Endothelial cell (in vitro differentiated cells): ENCODE measurements around the gene OSBP2. TPM values are rescaled to one million over a fixed set of nuclear protein-coding genes. Genes with fewer than 3 reads are reported as not detected.
A peak's percentile ranks its signal among the peaks of the same experiment; 100 is the strongest.

Source experiments
- DNase-seq: peaks from one replicate; pipeline ENCODE4 v3.0.0; 2021; ENCODE audit warnings: low spot score
- H3K27ac Mint-ChIP-seq: one replicate; pipeline ENCODE4 v1.8.0; 2021; ENCODE audit warnings: mixed read lengths, inconsistent platforms; ENCODE audit not compliant: unreplicated experiment
- H3K27me3 Mint-ChIP-seq: one replicate; pipeline ENCODE4 v1.8.0; 2021; ENCODE audit warnings: mild to moderate bottlenecking, moderate library complexity, mixed read lengths, inconsistent platforms; ENCODE audit not compliant: unreplicated experiment
- H3K36me3 Mint-ChIP-seq: one replicate; pipeline ENCODE4 v1.8.0; 2021; ENCODE audit warnings: mild to moderate bottlenecking, low read depth, mixed read lengths, inconsistent platforms; ENCODE audit not compliant: unreplicated experiment
- H3K4me1 Mint-ChIP-seq: one replicate; pipeline ENCODE4 v1.8.0; 2021; ENCODE audit warnings: mild to moderate bottlenecking, mixed read lengths, inconsistent platforms; ENCODE audit not compliant: unreplicated experiment
- H3K4me3 Mint-ChIP-seq: one replicate; pipeline ENCODE4 v1.8.0; 2021; ENCODE audit warnings: mild to moderate bottlenecking, mixed read lengths, inconsistent platforms; ENCODE audit not compliant: unreplicated experiment
- H3K9me3 Mint-ChIP-seq: one replicate; pipeline ENCODE4 v1.8.0; 2021; ENCODE audit warnings: mixed read lengths, inconsistent platforms; ENCODE audit not compliant: unreplicated experiment
- CTCF ChIP-seq: fragments of 200-600 bp; sonication (generic); IDR thresholded peaks from one replicate; pipeline ENCODE4 v1.5.0; 2021; ENCODE audit warnings: antibody characterized with exemption; ENCODE audit not compliant: unreplicated experiment
- total RNA-seq: library from RNA; stranded (reverse); fragmentation: NEBNext Ultra II Directional; extraction: Animal tissue kit (Norgen Biotek cat#: 25700); gene quantifications from one replicate; pipeline ENCODE4 v1.2.1, GENCODE V29; 2021; ENCODE audit not compliant: unreplicated experiment

OSBP2 gene
- total RNA-seq, 1 donor from 2014 or later = 3.0 TPM

- Mint-ChIP-seq H3K27me3 (peaks cover 3% of the 10 kb centered on the region), H3K4me1 (peaks cover 6% of the 10 kb centered on the region), H3K27ac (no peak overlapping the region), H3K4me3 (no peak overlapping the region), H3K9me3 (no peaks in the 10 kb centered on the region), H3K36me3 (peaks cover 16% of the 10 kb centered on the region)
- no peak for DNase-seq
- no peak for TF ChIP-seq CTCF
Measured at GRCh38 chr22:30662040-30662439, 32.6 kb upstream of the OSBP2 start.

GRCh38 chr22:30664798-30665197 lies 29.9 kb upstream of the OSBP2 start:
- no peaks in the 10 kb centered on the region for H3K9me3 Mint-ChIP-seq
- TF ChIP-seq CTCF = no peak
- H3K27me3 Mint-ChIP-seq = peaks cover 3% of the 10 kb centered on the region
- H3K4me1 Mint-ChIP-seq = peaks cover 14% of the 10 kb centered on the region
- peaks cover 21% of the 10 kb centered on the region for H3K36me3 Mint-ChIP-seq
- no peak for DNase-seq
- H3K27ac Mint-ChIP-seq = no peak overlapping the region
- no peak overlapping the region for H3K4me3 Mint-ChIP-seq

- Mint-ChIP-seq H3K36me3 (peaks cover 21% of the 10 kb centered on the region), H3K4me1 (peaks cover 14% of the 10 kb centered on the region), H3K4me3 (peak overlapping the region; percentile 12), H3K9me3 (no peaks in the 10 kb centered on the region), H3K27me3 (peaks cover 3% of the 10 kb centered on the region), H3K27ac (no peak overlapping the region)
- no peak for TF ChIP-seq CTCF
- no peak for DNase-seq
Measured at GRCh38 chr22:30665266-30665665, 29.4 kb upstream of the OSBP2 start.

- no peak for TF ChIP-seq CTCF
- Mint-ChIP-seq H3K4me1 (peaks cover 14% of the 10 kb centered on the region), H3K27ac (no peak overlapping the region), H3K36me3 (peaks cover 21% of the 10 kb centered on the region), H3K9me3 (no peaks in the 10 kb centered on the region), H3K4me3 (peak overlapping the region; percentile 49), H3K27me3 (peaks cover 3% of the 10 kb centered on the region)
- DNase-seq = no peak
Measured at GRCh38 chr22:30665786-30666185, 28.9 kb upstream of the OSBP2 start.

GRCh38 chr22:30667107-30667493 lies 27.6 kb upstream of the OSBP2 start:
- Mint-ChIP-seq H3K4me3 (peak overlapping the region; percentile 95), H3K9me3 (no peaks in the 10 kb centered on the region), H3K4me1 (peaks cover 14% of the 10 kb centered on the region), H3K27me3 (peaks cover 3% of the 10 kb centered on the region), H3K27ac (peak overlapping the region; percentile 89), H3K36me3 (peaks cover 21% of the 10 kb centered on the region)
- no peak for DNase-seq
- no peak for TF ChIP-seq CTCF
